Measurements from ENCODE around the gene IGSF23. TPM values are rescaled to one million over a fixed set of nuclear protein-coding genes. Genes with fewer than 3 reads are reported as not detected.
A peak's percentile ranks its signal among the peaks of the same experiment; 100 is the strongest.

IGSF23 gene
- total RNA-seq, 6 donors from 2014 or later: not detected

- ATAC-seq (ENCODE audit: low FRiP score in 2 of 2): no peak
- TF ChIP-seq CTCF (IDR thresholded peaks at IDR 0.05) (no peak), EP300 (IDR thresholded peaks at IDR 0.05) (no peak), POLR2AphosphoS5 (IDR thresholded peaks at IDR 0.05) (no peak), POLR2A (IDR thresholded peaks at IDR 0.05) (no peak)
- Histone ChIP-seq H3K4me3 (no peak overlapping the region), H3K36me3 (no peaks in the 10 kb centered on the region), H3K9me3 (no peaks in the 10 kb centered on the region), H3K27me3 (no peaks in the 10 kb centered on the region), H3K4me1 (no peaks in the 10 kb centered on the region), H3K27ac (no peak overlapping the region)
- DNase-seq: no peak
- 82 to 83% methylated on average over 10 to 11 of the region's 11 CpGs for WGBS, 2 donors
Measured at GRCh38 chr19:44575116-44575700, 38.2 kb upstream of the IGSF23 start.

GRCh38 chr19:44576843-44577565, 36.4 kb upstream of the IGSF23 start:
- Histone ChIP-seq H3K27ac (no peak overlapping the region), H3K4me1 (no peaks in the 10 kb centered on the region), H3K4me3 (no peak overlapping the region), H3K36me3 (no peaks in the 10 kb centered on the region), H3K27me3 (no peaks in the 10 kb centered on the region), H3K9me3 (no peaks in the 10 kb centered on the region)
- DNase-seq: peak in 1 of 2 donors; percentile 56
- WGBS, 2 donors: 58 to 67% methylated on average over 8 of the region's 8 CpGs
- TF ChIP-seq EP300 (IDR thresholded peaks at IDR 0.05): no peak
- TF ChIP-seq POLR2AphosphoS5 (IDR thresholded peaks at IDR 0.05): no peak
- no peak for TF ChIP-seq POLR2A (IDR thresholded peaks at IDR 0.05)
- peak; percentile 55 to 71 (median 60) for TF ChIP-seq CTCF (IDR thresholded peaks at IDR 0.05)
- ATAC-seq (ENCODE audit: low FRiP score in 2 of 2): peak in 1 of 2 donors; percentile 51

GRCh38 chr19:44577566-44577874, 35.8 kb upstream of the IGSF23 start:
- 70% methylated on average over 1 of the region's 1 CpG for WGBS, 2 donors
- no peak overlapping the region for H3K4me3 ChIP-seq
- H3K27me3 ChIP-seq: no peaks in the 10 kb centered on the region
- no peaks in the 10 kb centered on the region for H3K36me3 ChIP-seq
- no peak overlapping the region for H3K27ac ChIP-seq
- H3K9me3 ChIP-seq: no peaks in the 10 kb centered on the region
- H3K4me1 ChIP-seq: no peaks in the 10 kb centered on the region
- no peak for TF ChIP-seq EP300 (IDR thresholded peaks at IDR 0.05)
- TF ChIP-seq CTCF (IDR thresholded peaks at IDR 0.05): no peak
- no peak for TF ChIP-seq POLR2AphosphoS5 (IDR thresholded peaks at IDR 0.05)
- TF ChIP-seq POLR2A (IDR thresholded peaks at IDR 0.05): no peak
- no peak for DNase-seq
- no peak for ATAC-seq (ENCODE audit: low FRiP score in 2 of 2)

- H3K36me3 ChIP-seq: no peaks in the 10 kb centered on the region
- no peaks in the 10 kb centered on the region for H3K27me3 ChIP-seq
- H3K4me1 ChIP-seq: peaks cover 0 to 5% (median 2%) of the 10 kb centered on the region in 4 donors
- WGBS, 2 donors: 89 to 94% methylated on average over 5 of the region's 5 CpGs
- ATAC-seq (ENCODE audit: low FRiP score in 2 of 2): no peak
- H3K4me3 ChIP-seq: no peak overlapping the region
- H3K9me3 ChIP-seq: no peaks in the 10 kb centered on the region
- TF ChIP-seq EP300 (IDR thresholded peaks at IDR 0.05): no peak
- DNase-seq: no peak
- no peak overlapping the region for H3K27ac ChIP-seq
Measured at GRCh38 chr19:44579663-44580365, 33.5 kb upstream of the IGSF23 start.

GRCh38 chr19:44580366-44580895, 32.9 kb upstream of the IGSF23 start:
- peak in 1 of 2 donors; percentile 16 for DNase-seq
- 85 to 91% methylated on average over 9 to 11 of the region's 11 CpGs for WGBS, 2 donors

More at GRCh38 chr19:44580366-44580895, 32.9 kb upstream of the IGSF23 start:
- no peak for TF ChIP-seq POLR2AphosphoS5 (IDR thresholded peaks at IDR 0.05)
- no peak for TF ChIP-seq CTCF (IDR thresholded peaks at IDR 0.05)
- TF ChIP-seq EP300 (IDR thresholded peaks at IDR 0.05): no peak
- no peak for TF ChIP-seq POLR2A (IDR thresholded peaks at IDR 0.05)
- Histone ChIP-seq H3K4me1 (peaks cover 0 to 5% (median 2%) of the 10 kb centered on the region in 4 donors), H3K36me3 (no peaks in the 10 kb centered on the region), H3K27me3 (no peaks in the 10 kb centered on the region), H3K4me3 (no peak overlapping the region), H3K27ac (no peak overlapping the region), H3K9me3 (no peaks in the 10 kb centered on the region)
- no peak for ATAC-seq (ENCODE audit: low FRiP score in 2 of 2)

Data from upper lobe of left lung (tissue), 6 donors.